Heart right ventricle (tissue), 16 donors: ENCODE measurements around the gene CXCR1. TPM values are rescaled to one million over a fixed set of nuclear protein-coding genes. Genes with fewer than 3 reads are reported as not detected.
"Not testable (repeated sequence)": the region's sequence is repeated elsewhere in the genome, so short reads cannot be mapped to it uniquely, and the experiment has no call there.

Source experiments
- ATAC-seq, 8 donors: fragments of 200-7000 bp; cut with Tn5 transposase; one replicate each; pipeline ENCODE4 v1.9.1; 2020; ENCODE audit warnings: mild to moderate bottlenecking in 8 of 8, moderate library complexity in 8 of 8, moderate number of reproducible peaks in 1 of 8
- DNase-seq, 2 donors: peaks; one replicate each; pipeline ENCODE4 v3.0.0-alpha.2; 2020
- H3K27ac ChIP-seq, 10 donors: fragments of 200-600 bp; sonication (generic) in 2 of 10; one replicate each; pipeline versions ENCODE4 v1.5.0 to v1.8.0; 2020 to 2022; ENCODE audit warnings: mild to moderate bottlenecking in 3 of 10
- H3K27me3 ChIP-seq, 7 donors: fragments of 200-600 bp; one replicate each; pipeline ENCODE4 v1.8.0; 2021 to 2022; ENCODE audit warnings: mild to moderate bottlenecking in 2 of 7
- H3K36me3 ChIP-seq, 9 donors: fragments of 200-600 bp; sonication (generic) in 1 of 9; one replicate each; pipeline versions ENCODE4 v1.5.0 to v1.8.0; 2020 to 2022; ENCODE audit warnings: mild to moderate bottlenecking in 2 of 9
- H3K4me1 ChIP-seq, 9 donors: fragments of 200-600 bp; sonication (generic) in 1 of 9; one replicate each; pipeline versions ENCODE4 v1.5.0 to v1.8.0; 2020 to 2022; ENCODE audit warnings: mild to moderate bottlenecking in 4 of 9
- H3K4me3 ChIP-seq, 10 donors: fragments of 200-600 bp; sonication (generic) in 2 of 10; one replicate each; pipeline versions ENCODE4 v1.5.0 to v1.8.0; 2020 to 2022; ENCODE audit warnings: mild to moderate bottlenecking in 7 of 10, moderate library complexity in 2 of 10
- H3K9me3 ChIP-seq, 11 donors: fragments of 200-600 bp in 10 of 11; sonication (generic) in 2 of 11; one replicate each; pipeline versions ENCODE4 v1.5.0 to v1.8.0; 2013 to 2022; ENCODE audit warnings: mild to moderate bottlenecking in 2 of 11, control low read depth in 1 of 11, moderate library complexity in 1 of 11
- CTCF ChIP-seq, 9 donors: fragments of 200-600 bp; sonication (generic) in 2 of 9; IDR thresholded peaks; one replicate each; pipeline versions ENCODE4 v1.5.0 to v1.8.0; 2021 to 2022; ENCODE audit warnings: antibody characterized with exemption in 9 of 9, mild to moderate bottlenecking in 5 of 9, moderate library complexity in 1 of 9
- WGBS, 2 donors: extraction: QIAGEN DNeasy Blood & Tissue Kit; methylation state at CpG; one replicate each; pipeline ENCODE4 v1.1.7; 2013; ENCODE audit warnings: inconsistent platforms in 1 of 2; 5-methylcytosine and 5-hydroxymethylcytosine counted together
- intact Hi-C, 10 donors: fragments of 100-400 bp; cut with DNase I; formaldehyde crosslinking; loops; one replicate each; pipeline versions ENCODE4 v1.11.1 to v1.14.2; 2022
- polyA plus RNA-seq, 2 donors: library from polyadenylated mRNA; stranded (reverse); fragments of 200-250 nt; gene quantifications; one replicate each; pipeline ENCODE4 v1.2.3, GENCODE V29; 2013
- total RNA-seq, 10 donors: library from RNA; stranded (reverse); fragmentation: NEBNext Ultra II Directional in 3 of 10; extraction: Animal tissue kit (Norgen Biotek cat#: 25700) in 3 of 10; gene quantifications; one replicate each; pipeline versions ENCODE4 v1.2.1 to v1.2.4, GENCODE V29; 2021 to 2023
- donor health status: Arrhythmogenic right ventricular cardiomyopathy.
- donor health status: ischemic (EF 13 %, LVEDD 7.1; RV severe dilation, severe dysfunction).
- donor health status: healthy with polysubstance abuse.
- donor health status: DM: no; HTN: yes; CAD: no.
- donor health status: DM: no; HTN: no; CAD: no.
- donor health status: ischemic (EF 25% LVEDD 6.9; RV normal size, moderate dysfunction).
- donor health status: ischemic (EF 25% LVEDD 5.7; RV mildly dilated, moderate dysfunction).
- donor health status: healthy.
- donor health status: DM: yes; HTN: yes; CAD: no.
- donor health status: Ischemic cardiomyopathy.
- donor health status: ischemic (EF 35%, LVEDD 5.7; RV mildly dilated, moderate dysfunction).
- donor health status: nonischemic (EF 11% LVEDD 7.7; RV severe dilation, severe dysfunction).
- donor health status: DM: yes; HTN: yes; CAD: no.
- donor health status: PGD.
- donor health status: ischemic (EF 29% LVEDD 5.4; RV normal size, mild dysfunction).
- donor health status: nonischemic (EF 23%, LVEDD 6.1; RV moderate dilation, normal function).

Gene CXCR1
- total and polyA plus RNA-seq, 12 donors: 0.10 to 2.6 (median 0.42) TPM; not detected in 1

GRCh38 chr2:218127929-218128455 is 38.8 kb downstream of the CXCR1 start:
- Histone ChIP-seq H3K27me3 (peaks cover 0 to 13% (median 0%) of the 10 kb centered on the region in 7 donors), H3K4me1 (peaks cover 0 to 15% (median 4%) of the 10 kb centered on the region in 9 donors), H3K4me3 (peak overlapping the region in 1 of 10 donors; percentile 37), H3K27ac (peak overlapping the region in 1 of 10 donors; percentile 81), H3K36me3 (no peaks in the 10 kb centered on the region), H3K9me3 (peaks cover 0 to 6% (median under 1%) of the 10 kb centered on the region in 11 donors)
- ATAC-seq (no peak), DNase-seq (no peak)
- intact Hi-C loops: no loop called here
- TF ChIP-seq CTCF (IDR thresholded peaks at IDR 0.05): no peak
- 83 to 86% methylated on average over 3 of the region's 3 CpGs for WGBS, 2 donors

DNA sequence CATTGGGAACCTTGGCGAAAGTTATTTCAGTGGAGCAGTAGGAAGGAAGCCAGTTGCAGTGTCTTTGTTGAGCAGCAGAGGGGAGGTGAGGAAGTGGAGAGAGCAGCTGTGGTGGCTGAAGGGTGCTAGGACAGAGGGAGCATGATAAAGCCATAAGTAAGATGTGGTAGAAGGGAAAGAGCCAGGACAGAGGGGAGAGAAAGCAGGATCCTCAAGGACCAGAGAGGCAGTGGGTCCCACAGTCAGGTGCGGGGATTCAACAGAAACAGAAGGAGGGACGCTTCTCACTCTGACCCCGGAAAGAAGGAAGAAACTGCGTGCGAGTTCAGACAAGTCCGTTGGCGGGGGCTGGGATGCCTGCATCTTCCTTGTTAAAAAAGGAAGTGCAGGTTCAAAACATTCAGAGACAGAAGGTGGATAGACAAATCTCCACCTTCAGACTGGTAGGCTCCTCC is 41.1 kb downstream of the CXCR1 start, which contains the start of gene CXCR2:
Gene CXCR2, plus strand, starts transcription at position 403 of the 455 bp plus-strand sequence. CDS start 8,774 bp downstream, outside the sequence.
- peak in 1 of 9 donors; percentile 10 for TF ChIP-seq CTCF (IDR thresholded peaks at IDR 0.05)
- Histone ChIP-seq H3K27me3 (peaks cover 0 to 13% (median 0%) of the 10 kb centered on the region in 7 donors), H3K27ac (peak within 1 kb of the TSS in 2 of 10 donors; percentile 22 to 81), H3K4me3 (peak within 1 kb of the TSS in 1 of 10 donors; percentile 37), H3K9me3 (peaks cover 0 to 29% (median 21%) of the 10 kb centered on the region in 11 donors), H3K36me3 (no peaks in the 10 kb centered on the region), H3K4me1 (peaks cover 0 to 15% (median 4%) of the 10 kb centered on the region in 9 donors)
- DNase-seq (peak in 1 of 2 donors; percentile 13), ATAC-seq (peak in 7 of 8 donors; percentile 37 to 78 (median 65))
- intact Hi-C loops: no loop called here
- WGBS, 2 donors: 59 to 66% methylated on average over 8 of the region's 8 CpGs

GRCh38 chr2:218125095-218125494 is 41.7 kb downstream of the CXCR1 start:
- Histone ChIP-seq H3K27me3 (peaks cover 0 to 13% (median 0%) of the 10 kb centered on the region in 7 donors), H3K36me3 (no peaks in the 10 kb centered on the region), H3K27ac (peak overlapping the region in 1 of 10 donors; percentile 81), H3K9me3 (peaks cover 0 to 32% (median 24%) of the 10 kb centered on the region in 11 donors), H3K4me3 (peak overlapping the region in 1 of 10 donors; percentile 37), H3K4me1 (peaks cover 0 to 15% (median 4%) of the 10 kb centered on the region in 9 donors)
- TF ChIP-seq CTCF (IDR thresholded peaks at IDR 0.05): no peak
- WGBS, 2 donors: 16 to 22% methylated on average over 4 of the region's 4 CpGs
- ATAC-seq (peak in 7 of 8 donors; percentile 38 to 83 (median 68)), DNase-seq (no peak)
- intact Hi-C loops: no loop called here

DNA sequence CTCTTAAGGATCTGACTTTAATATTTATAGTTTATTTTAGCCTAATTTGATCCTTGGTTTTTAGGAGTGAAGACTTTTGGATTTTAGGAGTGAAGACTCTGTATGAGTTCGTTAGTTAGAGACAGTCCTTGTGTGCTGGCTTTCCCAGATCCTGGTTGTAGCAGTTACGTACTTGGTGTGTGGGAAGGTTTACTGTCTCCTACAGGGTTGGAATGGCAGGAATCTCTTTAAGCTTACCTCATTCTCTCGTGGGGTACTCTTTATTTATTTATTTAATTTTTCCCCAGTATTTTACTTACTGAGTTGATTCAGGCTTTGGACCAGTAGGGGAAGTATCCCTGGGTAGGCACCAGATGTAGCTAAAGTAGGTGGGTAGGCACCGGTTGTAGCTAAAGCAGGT is 42.8 kb downstream of the CXCR1 start:
- no peak for TF ChIP-seq CTCF (IDR thresholded peaks at IDR 0.05)
- whole genome bisulfite sequencing, 2 donors: 78 to 84% methylated on average over 4 of the region's 4 CpGs
- no peak for DNase-seq
- peaks cover 0 to 34% (median 24%) of the 10 kb centered on the region in 11 donors for H3K9me3 ChIP-seq
- no peaks in the 10 kb centered on the region for H3K36me3 ChIP-seq
- ATAC-seq: no peak
- H3K4me3 ChIP-seq: no peak overlapping the region
- H3K27me3 ChIP-seq: peaks cover 0 to 8% (median 0%) of the 10 kb centered on the region in 7 donors
- intact Hi-C loops: no loop called here
- H3K27ac ChIP-seq: no peak overlapping the region
- peaks cover 0 to 15% (median 4%) of the 10 kb centered on the region in 9 donors for H3K4me1 ChIP-seq

GRCh38 chr2:218122286-218122685 is 44.5 kb downstream of the CXCR1 start:
- intact Hi-C loops, DNase-seq, H3K27me3 ChIP-seq, H3K36me3 ChIP-seq, H3K4me3 ChIP-seq, ATAC-seq, H3K27ac ChIP-seq: not testable (repeated sequence)
- Histone ChIP-seq H3K9me3 (peaks cover 0 to 37% (median 24%) of the 10 kb centered on the region in 11 donors), H3K4me1 (peaks cover 0 to 15% (median 4%) of the 10 kb centered on the region in 9 donors)

DNA sequence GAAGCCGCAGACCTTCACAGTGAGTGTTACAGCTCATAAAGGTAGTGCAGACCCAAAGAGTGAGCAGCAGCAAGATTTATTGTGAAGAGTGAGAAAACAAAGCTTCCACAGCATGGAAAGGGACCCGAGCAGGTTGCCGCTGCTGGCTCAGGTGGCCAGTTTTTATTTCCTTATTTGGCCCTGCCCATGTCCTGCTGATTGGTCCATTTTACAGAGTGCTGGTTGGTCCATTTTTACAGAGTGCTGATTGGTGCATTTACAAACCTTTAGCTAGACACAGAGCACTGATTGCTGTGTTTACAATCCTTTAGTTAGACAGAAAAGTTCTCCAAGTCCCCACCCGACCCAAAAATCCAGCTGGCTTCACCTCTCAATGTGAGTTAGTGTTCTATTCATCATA is 45.0 kb downstream of the CXCR1 start:
- intact Hi-C loops, H3K27me3 ChIP-seq, DNase-seq, H3K36me3 ChIP-seq, H3K4me3 ChIP-seq, H3K27ac ChIP-seq, ATAC-seq: not testable (repeated sequence)
- H3K9me3 ChIP-seq: peaks cover 0 to 42% (median 24%) of the 10 kb centered on the region in 11 donors
- 79 to 92% methylated on average over 4 of the region's 4 CpGs for WGBS, 2 donors
- peaks cover 0 to 15% (median 4%) of the 10 kb centered on the region in 9 donors for H3K4me1 ChIP-seq
